H9 (cell line): ENCODE measurements around the gene PPP1R17. TPM values are rescaled to one million over a fixed set of nuclear protein-coding genes. Genes with fewer than 3 reads are reported as not detected.

Experiments used
- DNase-seq: peaks from one replicate; pipeline ENCODE4 v3.0.0-alpha.2; 2017
- H2AFZ ChIP-seq: one replicate; pipeline ENCODE4 v1.6.1; 2013; ENCODE audit warnings: mild to moderate bottlenecking, low read length, control low read depth, moderate library complexity
- H2AK5ac ChIP-seq: 2 replicates; pipeline ENCODE4 v1.6.1; 2013; ENCODE audit warnings: low read length, control low read depth, mixed read lengths; ENCODE audit not compliant: insufficient read length
- H2BK120ac ChIP-seq: one replicate; pipeline ENCODE4 v1.6.1; 2013; ENCODE audit warnings: low read depth, mild to moderate bottlenecking, low read length, control low read depth, inconsistent platforms; ENCODE audit not compliant: poor library complexity, severe bottlenecking
- H2BK12ac ChIP-seq: 2 replicates; pipeline ENCODE4 v1.6.1; 2013; ENCODE audit warnings: low read length, control low read depth, mixed read lengths, low read depth; ENCODE audit not compliant: insufficient read length
- H2BK15ac ChIP-seq: 2 replicates; pipeline ENCODE4 v1.6.1; 2013; ENCODE audit warnings: low read depth, low read length, control low read depth
- H2BK20ac ChIP-seq: one replicate; pipeline ENCODE4 v1.6.1; 2013; ENCODE audit warnings: low read depth, mild to moderate bottlenecking, low read length, control low read depth, inconsistent platforms; ENCODE audit not compliant: poor library complexity, severe bottlenecking
- H2BK5ac ChIP-seq: 2 replicates; pipeline ENCODE4 v1.6.1; 2013; ENCODE audit warnings: low read length, control low read depth, mixed read lengths; ENCODE audit not compliant: insufficient read length
- H3K14ac ChIP-seq: 2 replicates; pipeline ENCODE4 v1.6.1; 2013; ENCODE audit warnings: low read length, control low read depth; ENCODE audit not compliant: insufficient read depth
- H3K18ac ChIP-seq: 2 replicates; pipeline ENCODE4 v1.6.1; 2013; ENCODE audit warnings: low read depth, mild to moderate bottlenecking, mixed read lengths, low read length, control low read depth; ENCODE audit not compliant: insufficient read length
- H3K23ac ChIP-seq: 2 replicates; pipeline ENCODE4 v1.6.1; 2013; ENCODE audit warnings: low read length, control low read depth, mixed read lengths, low read depth; ENCODE audit not compliant: insufficient read length
- H3K23me2 ChIP-seq: 2 replicates; pipeline ENCODE4 v1.6.1; 2013; ENCODE audit warnings: low read depth, mild to moderate bottlenecking, mixed read lengths, low read length, control low read depth; ENCODE audit not compliant: insufficient read length, poor library complexity, severe bottlenecking
- H3K27ac ChIP-seq: 2 replicates; pipeline ENCODE4 v1.5.1; 2013; ENCODE audit warnings: low read length, control low read depth, mixed read lengths, low read depth; ENCODE audit not compliant: insufficient read length
- H3K27me3 ChIP-seq: 2 replicates; pipeline ENCODE4 v1.6.1; 2013; ENCODE audit warnings: low read length, control low read depth, inconsistent platforms; ENCODE audit not compliant: insufficient read depth
- H3K4ac ChIP-seq: 2 replicates; pipeline ENCODE4 v1.6.1; 2013; ENCODE audit warnings: low read depth, mild to moderate bottlenecking, control low read depth, inconsistent platforms, low read length, moderate library complexity
- H3K4me1 ChIP-seq: 2 replicates; pipeline ENCODE4 v1.6.1; 2013; ENCODE audit warnings: low read length, control low read depth, inconsistent platforms; ENCODE audit not compliant: insufficient read depth
- H3K4me2 ChIP-seq: 2 replicates; pipeline ENCODE4 v1.6.1; 2013; ENCODE audit warnings: low read length, control low read depth, mixed read lengths; ENCODE audit not compliant: insufficient read length, insufficient read depth
- H3K56ac ChIP-seq: 2 replicates; pipeline ENCODE4 v1.6.1; 2013; ENCODE audit warnings: low read depth, mild to moderate bottlenecking, mixed read lengths, low read length, control low read depth; ENCODE audit not compliant: insufficient read length
- H3K79me1 ChIP-seq: 2 replicates; pipeline ENCODE4 v1.6.1; 2013; ENCODE audit warnings: low read depth, mild to moderate bottlenecking, moderate library complexity, low read length, control low read depth, inconsistent platforms; ENCODE audit not compliant: insufficient read depth, poor library complexity, severe bottlenecking
- H3K79me2 ChIP-seq: 2 replicates; pipeline ENCODE4 v1.6.1; 2013; ENCODE audit warnings: low read length, control low read depth, inconsistent platforms; ENCODE audit not compliant: insufficient read depth
- H3K9ac ChIP-seq: 2 replicates; pipeline ENCODE4 v1.6.1; 2013; ENCODE audit warnings: low read length, control low read depth, mixed read lengths; ENCODE audit not compliant: insufficient read length; ENCODE audit errors: extremely low read depth
- H3K9me3 ChIP-seq: one replicate; pipeline ENCODE4 v1.6.1; 2013; ENCODE audit warnings: low read depth, low read length, inconsistent platforms; ENCODE audit not compliant: control insufficient read depth
- H3T11ph ChIP-seq: one replicate; pipeline ENCODE4 v1.6.1; 2013; ENCODE audit warnings: mild to moderate bottlenecking, low read length, control low read depth, inconsistent platforms
- H4K20me1 ChIP-seq: one replicate; pipeline ENCODE4 v1.6.1; 2013; ENCODE audit not compliant: control insufficient read depth, insufficient read length, insufficient read depth
- H4K5ac ChIP-seq: 2 replicates; pipeline ENCODE4 v1.6.1; 2013; ENCODE audit warnings: low read depth, mild to moderate bottlenecking, mixed read lengths, low read length, control low read depth; ENCODE audit not compliant: insufficient read length
- H4K8ac ChIP-seq: replicated peaks from 2 replicates; pipeline ENCODE4 v1.6.1; 2013; ENCODE audit warnings: low read length, control low read depth, mixed read lengths, low read depth; ENCODE audit not compliant: insufficient read length
- H4K91ac ChIP-seq: 2 replicates; pipeline ENCODE4 v1.6.1; 2013; ENCODE audit warnings: low read depth, mild to moderate bottlenecking, moderate library complexity, mixed read lengths, low read length, control low read depth; ENCODE audit not compliant: insufficient read length
- H3K27ac Mint-ChIP-seq, 3 experiments: 2 replicates in 2 of 3; 3 replicates in 1 of 3; pipeline ENCODE4 v1.8.0; 2020 to 2021; ENCODE audit warnings: mixed read lengths in 3 of 3, mild to moderate bottlenecking in 1 of 3, moderate library complexity in 1 of 3
- H3K27me3 Mint-ChIP-seq: 2 replicates; pipeline ENCODE4 v1.8.0; 2021; ENCODE audit warnings: low read depth, mild to moderate bottlenecking, moderate library complexity, mixed read lengths
- H3K36me3 Mint-ChIP-seq, 3 experiments: 2 replicates in 2 of 3; 3 replicates in 1 of 3; pipeline ENCODE4 v1.8.0; 2020 to 2021; ENCODE audit warnings: low read depth in 3 of 3, mixed read lengths in 3 of 3; ENCODE audit not compliant: insufficient read depth in 1 of 3
- H3K4me1 Mint-ChIP-seq, 2 experiments: 2 replicates each; pipeline ENCODE4 v1.8.0; 2020; ENCODE audit warnings: mixed read lengths in 2 of 2
- H3K4me3 Mint-ChIP-seq, 2 experiments: 2 replicates in 1 of 2; 3 replicates in 1 of 2; pipeline ENCODE4 v1.8.0; 2020 to 2021; ENCODE audit warnings: mild to moderate bottlenecking in 2 of 2, mixed read lengths in 2 of 2, moderate library complexity in 1 of 2
- H3K9me3 Mint-ChIP-seq, 2 experiments: 2 replicates in 1 of 2; 3 replicates in 1 of 2; pipeline ENCODE4 v1.8.0; 2020; ENCODE audit warnings: mild to moderate bottlenecking in 2 of 2, mixed read lengths in 2 of 2, moderate library complexity in 1 of 2
- CTCF ChIP-seq: fragments of 200-600 bp; sonication (generic); conservative IDR thresholded peaks from 3 replicates; pipeline ENCODE4 v1.8.0; 2021; ENCODE audit warnings: antibody characterized with exemption, mild to moderate bottlenecking
- WGBS: extraction: QIAGEN DNeasy Blood & Tissue Kit; methylation state at CpG from one replicate; pipeline ENCODE4 v1.1.7; 2013; ENCODE audit warnings: missing lambda C conversion rate, low lambda C conversion rate, mixed read lengths; ENCODE audit not compliant: insufficient read length; ENCODE audit errors: extremely low coverage; 5-methylcytosine and 5-hydroxymethylcytosine counted together
- total RNA-seq: library from RNA; stranded (reverse); gene quantifications from 2 replicates; pipeline ENCODE4 v1.2.1, GENCODE V29; 2021

Gene PPP1R17
- total RNA-seq, 1 experiment from 2014 or later = 1.2 TPM

DNA sequence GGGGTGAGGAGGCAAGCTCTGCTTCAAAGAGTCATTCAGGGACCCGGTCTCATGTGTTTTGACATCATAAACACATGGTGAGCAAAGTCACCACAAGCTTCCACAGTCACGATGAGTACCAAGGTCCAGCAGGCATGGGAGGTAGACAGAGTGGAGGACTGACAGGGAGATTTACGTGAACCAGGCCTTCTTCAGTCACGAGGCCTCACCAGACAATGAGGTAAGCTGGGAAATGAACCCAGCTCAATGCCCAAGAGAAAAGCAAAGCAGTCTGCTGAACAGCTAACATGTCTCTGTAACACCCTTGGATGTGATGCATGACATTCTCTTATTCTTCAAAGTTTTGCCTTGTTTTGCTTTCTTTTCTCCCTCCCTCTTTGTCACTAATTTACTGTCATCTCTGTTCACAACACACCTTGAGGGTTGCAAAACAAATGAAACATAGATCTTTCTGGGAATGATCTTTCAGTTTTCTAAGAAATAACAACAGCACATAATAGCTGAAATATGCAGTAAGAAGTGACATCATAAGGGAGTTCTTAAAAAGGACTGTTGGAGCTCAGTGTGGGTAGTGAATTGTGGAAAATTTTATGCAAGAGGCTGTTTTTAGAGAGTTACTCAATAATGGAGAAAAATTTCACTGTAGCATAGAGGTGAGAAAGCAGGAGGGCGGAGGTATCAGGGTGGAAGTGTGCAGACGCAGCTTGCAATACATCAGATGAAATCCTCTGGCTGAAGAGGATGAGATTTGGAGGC is 9.0 kb downstream of the PPP1R17 start:
- H3K4me2 ChIP-seq = no peak overlapping the region
- Mint-ChIP-seq H3K4me1 (peaks cover 0 to 5% of the 10 kb centered on the region in 2 experiments; a peak in 1 of 4 replicates), H3K36me3 (no peaks in the 10 kb centered on the region; a peak in 1 of 7 replicates), H3K9me3 (no peaks in the 10 kb centered on the region), H3K27ac (no peak overlapping the region), H3K27me3 (peaks cover 9% of the 10 kb centered on the region; the same call in 1 of the 2 replicates), H3K4me3 (no peak overlapping the region)
- no peak overlapping the region for H3K23ac ChIP-seq
- no peaks in the 10 kb centered on the region for H3K4me1 ChIP-seq
- TF ChIP-seq CTCF = no peak
- no peaks in the 10 kb centered on the region for H3K79me2 ChIP-seq
- no peaks in the 10 kb centered on the region for H3K9me3 ChIP-seq
- no peaks in the 10 kb centered on the region for H3K23me2 ChIP-seq
- no peak overlapping the region for H3K18ac ChIP-seq
- WGBS = no CpG with 5 or more reads among the region's 6 CpGs
- H3K27ac ChIP-seq = no peak overlapping the region
- H4K8ac ChIP-seq = no peak overlapping the region
- H3K4ac ChIP-seq = no peak overlapping the region
- H3K9ac ChIP-seq = no peak overlapping the region
- no peak overlapping the region for H2BK20ac ChIP-seq
- H3K79me1 ChIP-seq = no peaks in the 10 kb centered on the region
- H2BK12ac ChIP-seq = no peak overlapping the region
- H3K56ac ChIP-seq = no peak overlapping the region
- H3K27me3 ChIP-seq = no peaks in the 10 kb centered on the region
- H2BK120ac ChIP-seq = no peak overlapping the region
- H2AFZ ChIP-seq = no peak overlapping the region
- no peak overlapping the region for H3K14ac ChIP-seq
- no peak overlapping the region for H2AK5ac ChIP-seq
- no peak overlapping the region for H2BK15ac ChIP-seq
- no peak for DNase-seq
- H4K20me1 ChIP-seq = no peaks in the 10 kb centered on the region
- H3T11ph ChIP-seq = no peak overlapping the region
- H4K5ac ChIP-seq = no peak overlapping the region
- no peak overlapping the region for H4K91ac ChIP-seq
- H2BK5ac ChIP-seq = no peak overlapping the region
